H7 (cell line): ENCODE data around the gene NDUFS7. TPM values are rescaled to one million over a fixed set of nuclear protein-coding genes. Genes with fewer than 3 reads are reported as not detected.

ENCODE experiments used
- DNase-seq: peaks from one replicate; pipeline ENCODE4 v3.0.0; 2012
- H3K27me3 ChIP-seq: 2 replicates; pipeline ENCODE4 v1.6.0; 2011; ENCODE audit warnings: mild to moderate bottlenecking, low read length; ENCODE audit not compliant: control insufficient read depth, insufficient read depth
- H3K36me3 ChIP-seq: replicated peaks from 2 replicates; pipeline ENCODE4 v1.5.1; 2011; ENCODE audit warnings: low read length; ENCODE audit not compliant: control insufficient read depth, insufficient read depth
- H3K4me3 ChIP-seq: 2 replicates; pipeline ENCODE4 v1.5.1; 2011; ENCODE audit warnings: low read depth, mild to moderate bottlenecking, control low read depth, low read length, moderate library complexity; ENCODE audit not compliant: insufficient read depth
- total RNA-seq: library from RNA; depleted of rRNA; stranded (reverse); fragments of >200 nt; shearing (Covaris generic); gene quantifications from 2 replicates; pipeline ENCODE4 v1.2.3, GENCODE V29; 2014

NDUFS7 gene
- total RNA-seq, 1 experiment from 2014 or later = 140 TPM

- peaks cover 4% of the 10 kb centered on the region; the same call in 1 of the 2 replicates for H3K27me3 ChIP-seq
- no peak for DNase-seq
- H3K4me3 ChIP-seq = no peak overlapping the region
- no peaks in the 10 kb centered on the region for H3K36me3 ChIP-seq
Observed at GRCh38 chr19:1397838-1398237, 14.1 kb downstream of the NDUFS7 start.

- DNase-seq = no peak
- Histone ChIP-seq H3K36me3 (no peaks in the 10 kb centered on the region), H3K4me3 (no peak overlapping the region), H3K27me3 (peaks cover 4% of the 10 kb centered on the region; the same call in 1 of the 2 replicates)
Observed at GRCh38 chr19:1399079-1399478, 15.4 kb downstream of the NDUFS7 start.

DNA sequence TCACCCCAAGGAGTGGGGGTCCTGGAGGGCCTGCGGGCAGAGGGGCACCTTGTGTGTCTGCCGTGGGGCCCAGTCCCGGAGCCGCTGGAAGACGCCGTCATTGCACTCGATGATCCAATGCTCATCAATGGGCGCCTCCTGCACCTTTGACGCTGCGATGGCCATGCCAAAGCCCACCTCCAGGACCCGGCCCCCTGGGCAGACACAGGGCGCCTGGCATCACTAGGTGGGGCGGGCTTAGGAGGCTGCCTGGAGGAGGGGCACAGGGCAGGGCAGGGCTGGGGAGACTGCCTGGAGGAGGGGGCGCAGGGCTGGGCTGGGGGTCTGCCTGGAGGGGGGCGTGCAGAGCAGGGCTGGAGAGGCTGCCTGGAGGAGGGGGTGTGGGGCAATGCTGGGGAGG is 16.0 kb downstream of the NDUFS7 start:
- DNase-seq = no peak
- Histone ChIP-seq H3K36me3 (no peaks in the 10 kb centered on the region), H3K27me3 (peaks cover 4% of the 10 kb centered on the region; the same call in 1 of the 2 replicates), H3K4me3 (no peak overlapping the region)

- H3K36me3 ChIP-seq = no peaks in the 10 kb centered on the region
- DNase-seq = peak; percentile 86
- H3K27me3 ChIP-seq = peaks cover 4% of the 10 kb centered on the region; the same call in 1 of the 2 replicates
- H3K4me3 ChIP-seq = peak overlapping the region; percentile 82
Observed at GRCh38 chr19:1400281-1401137, 16.8 kb downstream of the NDUFS7 start.

- peak; percentile 96 for DNase-seq
- Histone ChIP-seq H3K27me3 (peaks cover 4% of the 10 kb centered on the region; the same call in 1 of the 2 replicates), H3K36me3 (no peaks in the 10 kb centered on the region), H3K4me3 (peak within 1 kb of the TSS; percentile 82)
Observed at GRCh38 chr19:1401138-1401888, 17.6 kb downstream of the NDUFS7 start, which contains the start of gene GAMT. TSS of gene GAMT (minus strand) at chr19:1401542. CDS start at chr19:1401476, 66 bp downstream.

GRCh38 chr19:1401889-1402217 is 18.1 kb downstream of the NDUFS7 start:
- Histone ChIP-seq H3K27me3 (peaks cover 4% of the 10 kb centered on the region; the same call in 1 of the 2 replicates), H3K4me3 (peak overlapping the region; percentile 82), H3K36me3 (no peaks in the 10 kb centered on the region)
- no peak for DNase-seq

DNA sequence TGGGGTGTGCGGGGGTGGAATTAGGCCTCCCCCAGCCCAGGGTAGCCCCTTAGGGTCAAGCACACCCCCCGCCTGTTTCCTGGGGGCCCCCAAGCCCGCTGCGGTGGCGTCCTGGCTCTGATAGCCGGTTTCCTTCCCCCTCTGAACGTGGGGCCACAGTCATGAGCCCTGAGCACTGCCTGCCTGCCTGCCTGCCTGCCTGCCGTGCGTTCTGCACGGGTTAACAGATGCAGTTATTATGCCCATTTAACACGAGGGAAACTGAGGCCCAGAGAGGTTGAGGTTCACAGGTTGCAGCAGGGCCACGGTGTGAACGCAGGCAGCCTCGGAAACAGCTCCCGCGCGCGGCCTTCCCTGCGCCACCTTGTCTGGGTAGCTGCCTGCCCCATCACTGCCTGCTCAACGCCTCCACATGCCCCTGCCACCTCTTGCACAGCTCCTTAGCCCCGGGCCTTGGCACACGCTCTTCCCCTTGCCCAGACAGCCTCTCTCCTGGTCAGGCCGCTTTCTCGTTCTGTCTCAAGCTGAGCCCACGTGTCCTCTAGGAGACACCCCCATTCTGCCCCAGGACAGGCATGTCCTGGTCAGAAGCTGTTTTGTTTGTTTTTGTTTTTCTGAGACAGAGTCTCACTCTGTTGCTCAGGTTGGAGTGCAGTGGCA is 18.8 kb downstream of the NDUFS7 start:
- Histone ChIP-seq H3K36me3 (no peaks in the 10 kb centered on the region), H3K27me3 (peaks cover 4% of the 10 kb centered on the region; the same call in 1 of the 2 replicates), H3K4me3 (no peak overlapping the region)
- no peak for DNase-seq

DNA sequence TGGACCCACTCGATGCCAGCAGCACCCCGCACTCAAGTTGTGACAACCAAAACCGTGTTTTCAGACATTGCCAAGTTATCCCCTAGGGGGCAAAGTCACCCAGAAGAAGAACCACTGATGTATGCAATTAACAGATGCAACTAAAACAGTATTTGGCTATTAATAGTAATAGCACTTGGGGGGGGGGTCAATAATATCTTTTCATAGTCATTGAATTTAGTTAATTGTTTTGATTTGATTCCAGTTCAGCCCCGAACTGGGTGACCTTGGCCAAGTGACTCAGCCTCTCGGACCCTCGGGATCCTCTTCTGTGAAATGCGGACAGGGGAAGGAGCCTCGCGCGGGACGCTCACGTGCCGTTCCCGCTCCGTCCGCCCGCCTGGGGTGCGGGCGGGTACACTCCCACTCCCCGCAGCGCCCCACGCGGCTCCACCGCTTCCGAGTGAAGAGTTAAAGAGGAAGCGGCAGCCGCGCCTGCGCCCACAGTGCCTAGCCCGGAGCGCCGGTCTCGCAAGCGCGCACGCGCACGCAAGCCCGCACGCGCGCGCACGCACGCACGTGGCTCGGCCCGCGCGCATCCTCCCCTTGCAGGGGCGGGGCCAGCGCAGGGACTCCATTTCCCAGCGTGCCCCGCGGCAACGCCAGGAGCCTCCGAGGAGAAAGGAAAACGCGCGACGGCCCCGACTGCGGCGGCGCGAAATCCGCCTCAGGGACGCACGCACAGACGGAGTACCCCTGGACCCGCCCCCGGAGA is 23.2 kb downstream of the NDUFS7 start:
- peak overlapping the region; percentile 76 for H3K4me3 ChIP-seq
- DNase-seq = peak; percentile 100
- no peaks in the 10 kb centered on the region for H3K27me3 ChIP-seq
- H3K36me3 ChIP-seq = peaks cover 2% of the 10 kb centered on the region

GRCh38 chr19:1407528-1408299 is 24.0 kb downstream of the NDUFS7 start, which contains the start of gene DAZAP1:
TSS of gene DAZAP1 (plus strand) at chr19:1407586. CDS start at chr19:1407774, 188 bp downstream.
- no peaks in the 10 kb centered on the region for H3K27me3 ChIP-seq
- DNase-seq = no peak
- H3K4me3 ChIP-seq = peak within 1 kb of the TSS; percentile 89
- H3K36me3 ChIP-seq = peaks cover 2% of the 10 kb centered on the region

DNA sequence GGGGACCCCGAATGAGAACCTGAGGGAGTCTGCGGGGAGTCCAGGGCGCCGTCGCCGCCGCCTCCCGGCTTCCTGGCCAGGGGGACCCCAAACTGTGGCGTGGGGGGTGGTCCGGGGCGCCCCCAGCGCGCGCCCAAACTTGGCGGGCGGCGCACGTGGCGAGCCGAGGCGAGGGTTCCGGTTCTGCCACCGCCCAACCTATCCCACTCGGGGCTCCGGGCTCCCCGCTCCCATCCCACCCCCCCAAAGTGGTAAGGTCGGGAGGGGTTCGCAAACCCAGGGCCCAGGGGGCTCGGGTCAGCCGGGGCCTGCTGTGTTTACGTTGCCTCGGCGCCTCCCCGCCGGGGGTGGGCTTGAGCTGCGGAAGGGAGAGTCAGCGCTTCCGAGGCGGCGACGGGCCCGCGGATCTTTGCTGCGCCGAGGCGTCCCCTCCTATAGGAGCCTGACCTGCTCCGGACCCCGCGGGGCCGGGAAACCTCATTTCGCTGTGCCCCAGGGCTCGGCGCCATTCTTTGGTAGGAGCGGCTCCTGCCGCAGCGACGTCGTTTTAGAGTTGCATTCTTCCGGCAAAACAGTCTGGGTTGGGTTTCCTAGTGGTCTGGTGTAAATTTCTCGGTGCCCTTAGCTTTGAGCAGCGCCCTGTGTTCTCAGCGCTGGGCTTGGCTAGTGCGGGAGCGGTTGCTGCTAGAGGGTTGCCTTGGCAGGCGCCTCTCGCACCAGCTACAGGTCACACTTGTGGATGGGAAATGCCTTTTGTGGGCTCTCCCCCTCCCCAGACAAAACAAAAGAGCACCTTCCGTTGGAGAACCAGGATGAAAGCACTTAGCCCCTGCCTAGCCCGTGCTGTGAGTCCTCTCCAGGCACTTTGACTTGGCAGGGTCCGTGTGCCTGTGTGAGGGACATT is 24.8 kb downstream of the NDUFS7 start:
- no peaks in the 10 kb centered on the region for H3K27me3 ChIP-seq
- peak overlapping the region; percentile 89 for H3K4me3 ChIP-seq
- peaks cover 2% of the 10 kb centered on the region for H3K36me3 ChIP-seq
- peak; percentile 83 for DNase-seq

- Histone ChIP-seq H3K27me3 (no peaks in the 10 kb centered on the region), H3K36me3 (peaks cover 2% of the 10 kb centered on the region), H3K4me3 (peak overlapping the region; percentile 89)
- no peak for DNase-seq
Observed at GRCh38 chr19:1409204-1410005, 25.7 kb downstream of the NDUFS7 start.
